GM18951 (cell line): ENCODE measurements around the gene GCNA.
"Not testable (repeated sequence)": the region's sequence is repeated elsewhere in the genome, so short reads cannot be mapped to it uniquely, and the experiment has no call there.

ENCODE experiments used
- POLR2A ChIP-seq: IDR thresholded peaks from 4 replicates; pipeline ENCODE4 v1.6.1; 2011; ENCODE audit warnings: mild to moderate bottlenecking; ENCODE audit not compliant: insufficient read length, insufficient read depth; ENCODE audit errors: extremely low read depth
- in situ Hi-C: fragments of 300-500 bp; cut with MboI; formaldehyde crosslinking; loops from one replicate; pipeline ENCODE4 v1.12.0; 2022; ENCODE audit warnings: low sequenced_read_pairs, mixed read lengths, inconsistent platforms; ENCODE audit not compliant: unreplicated experiment

GCNA gene

GRCh38 chrX:71545364-71545763 lies 32.9 kb upstream of the GCNA start:
- in situ Hi-C loops: no loop called here
- TF ChIP-seq POLR2A: no peak

DNA sequence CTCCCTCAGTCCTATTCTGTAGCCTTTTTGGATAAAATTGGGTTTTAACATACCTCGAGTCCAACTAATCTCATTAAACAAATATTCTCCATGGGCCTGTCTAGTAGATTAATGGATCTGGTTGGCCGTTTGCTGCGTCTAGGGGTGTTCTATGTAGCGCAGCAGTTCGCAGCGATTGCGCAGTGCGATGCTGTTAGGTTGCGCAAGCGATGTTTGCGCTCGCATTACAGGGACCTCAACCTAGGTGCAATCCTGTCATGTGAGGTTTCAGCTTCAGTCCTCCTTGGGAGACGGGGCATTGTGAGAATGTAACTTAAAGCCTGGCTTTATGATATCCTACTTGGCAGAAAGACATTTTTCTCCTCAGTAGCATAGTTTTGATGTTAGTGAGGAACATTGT lies 31.4 kb upstream of the GCNA start:
- TF ChIP-seq POLR2A: no peak
- in situ Hi-C loops: no loop called here

- TF ChIP-seq POLR2A: no peak
- in situ Hi-C loops: no loop called here
Observed at GRCh38 chrX:71547339-71547738, 30.9 kb upstream of the GCNA start.

DNA sequence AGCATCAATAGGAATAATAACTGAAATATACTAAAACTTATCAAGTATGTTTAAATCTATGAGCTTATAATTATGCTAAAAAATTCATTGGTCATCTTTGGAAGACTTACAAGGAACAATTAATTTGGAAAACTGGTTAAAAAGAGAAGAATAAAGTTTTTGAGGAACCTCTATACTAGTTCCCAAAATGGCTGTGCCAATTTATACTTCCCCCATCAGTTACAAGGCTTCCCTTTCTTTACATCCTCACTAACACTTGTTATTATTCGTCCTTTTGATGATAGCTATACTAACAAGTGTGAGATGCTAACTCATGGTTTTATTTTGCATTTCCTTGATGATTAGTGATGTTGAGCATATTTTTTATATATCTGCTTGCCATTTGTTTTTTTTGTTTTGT lies 28.3 kb upstream of the GCNA start:
- TF ChIP-seq POLR2A: no peak
- in situ Hi-C loops: no loop called here

- TF ChIP-seq POLR2A: no peak
- in situ Hi-C loops: no loop called here
Observed at GRCh38 chrX:71550578-71550977, 27.7 kb upstream of the GCNA start.

- in situ Hi-C loops: no loop called here
- TF ChIP-seq POLR2A: no peak
Observed at GRCh38 chrX:71556036-71556435, 22.2 kb upstream of the GCNA start.

DNA sequence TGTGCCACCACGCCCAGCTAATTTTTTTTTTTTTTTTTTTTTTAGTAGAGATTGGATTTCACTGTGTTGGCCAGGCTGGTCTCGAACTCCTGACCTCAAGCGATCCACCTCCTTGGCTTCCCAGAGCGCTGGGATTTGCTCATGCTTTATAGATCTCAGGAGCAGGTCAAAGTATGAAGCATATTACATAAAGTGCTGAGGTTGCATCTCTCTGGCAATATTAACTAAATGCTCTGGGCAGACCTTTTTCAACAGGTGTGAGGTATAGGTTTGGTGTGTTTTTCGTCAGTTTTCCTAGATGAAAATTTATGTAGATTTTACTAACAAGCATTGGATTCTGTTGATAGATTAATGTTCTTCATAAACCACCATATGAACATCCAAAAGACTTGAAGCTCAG lies 19.3 kb upstream of the GCNA start:
- no peak for TF ChIP-seq POLR2A
- in situ Hi-C loops: no loop called here

GRCh38 chrX:71559773-71560172 lies 18.5 kb upstream of the GCNA start:
- in situ Hi-C loops: not testable (repeated sequence)

GRCh38 chrX:71563921-71564320 lies 14.3 kb upstream of the GCNA start:
- no peak for TF ChIP-seq POLR2A
- in situ Hi-C loops: no loop called here

- in situ Hi-C loops: no loop called here
- no peak for TF ChIP-seq POLR2A
Observed at GRCh38 chrX:71565474-71566041, 12.7 kb upstream of the GCNA start.

- in situ Hi-C loops: not testable (repeated sequence)
Observed at GRCh38 chrX:71571390-71571789, 6.8 kb upstream of the GCNA start.

GRCh38 chrX:71573590-71573989 lies 4.6 kb upstream of the GCNA start:
- no peak for TF ChIP-seq POLR2A
- in situ Hi-C loops: no loop called here

DNA sequence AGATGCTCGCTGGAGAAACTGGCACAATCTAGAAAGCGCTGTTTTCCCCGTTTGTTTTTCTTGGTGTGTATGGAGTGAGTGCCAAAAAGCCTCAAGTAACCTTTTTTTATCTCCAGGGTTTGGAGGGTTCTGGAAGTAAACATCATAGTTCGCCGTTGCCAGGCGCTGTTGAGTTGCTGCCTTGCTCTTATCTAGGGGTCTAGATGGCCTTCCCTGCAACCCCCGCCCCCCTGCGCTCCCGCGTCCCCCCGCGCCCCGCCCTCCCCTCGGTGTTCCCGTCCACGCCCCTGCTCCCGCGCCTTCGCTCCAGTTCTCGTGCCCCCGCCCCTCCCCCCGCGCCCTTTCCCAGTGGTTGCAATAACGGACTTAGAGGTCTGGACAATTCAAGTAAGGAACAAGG lies 555 bp upstream of the GCNA start:
- TF ChIP-seq POLR2A: no peak
- in situ Hi-C loops: no loop called here

- in situ Hi-C loops: no loop called here
- no peak for TF ChIP-seq POLR2A
Observed at GRCh38 chrX:71579136-71579989, 1.1 kb downstream of the GCNA start.

GRCh38 chrX:71579990-71580380 lies 1.7 kb downstream of the GCNA start:
- in situ Hi-C loops: no loop called here
- no peak for TF ChIP-seq POLR2A

DNA sequence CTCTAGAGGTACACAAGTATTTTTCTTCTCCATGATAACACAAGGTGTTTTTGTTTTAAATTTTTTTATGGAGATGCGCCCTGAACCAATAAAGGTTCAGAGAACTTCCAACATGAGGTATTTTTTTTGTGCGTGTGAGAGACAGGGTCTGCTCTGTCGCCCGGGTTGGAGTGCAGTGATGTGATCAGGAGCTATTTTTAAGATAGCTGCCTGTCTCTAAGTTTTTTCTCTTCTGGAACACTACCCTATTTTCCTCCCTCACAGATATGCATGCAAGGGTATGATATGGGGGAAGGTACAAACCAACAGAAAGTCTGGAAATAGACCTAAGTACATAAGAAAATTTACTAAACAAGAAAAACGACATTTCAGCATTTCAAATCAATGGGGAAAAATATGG lies 3.0 kb downstream of the GCNA start:
- in situ Hi-C loops: no loop called here
- TF ChIP-seq POLR2A: no peak
